CD4-positive, alpha-beta T cell (primary cell): ENCODE results near the gene DCAF15. TPM values are rescaled to one million over a fixed set of nuclear protein-coding genes. Genes with fewer than 3 reads are reported as not detected.

Source experiments
- ATAC-seq: fragments of 200-7000 bp; cut with Tn5 transposase; one replicate; pipeline ENCODE4 v1.10.0; 2022; ENCODE audit warnings: mild to moderate bottlenecking; ENCODE audit not compliant: poor library complexity
- CTCF ChIA-PET: fragments of 350-600 bp; sonication (Branson Sonifier 250); formaldehyde crosslinking; loops from one replicate; lab custom pipeline; 2021; ENCODE audit warnings: antibody characterized with exemption, inconsistent platforms; lab: Charles Lee
- POLR2A ChIA-PET: fragments of 350-600 bp; sonication (Branson Sonifier 250); formaldehyde crosslinking; loops from one replicate; lab custom pipeline; 2021; ENCODE audit warnings: antibody characterized with exemption, inconsistent platforms; lab: Charles Lee
- DNase-seq, 14 experiments: peaks; one replicate each; pipeline ENCODE4 v3.0.0-alpha.2; 2013 to 2020; ENCODE audit warnings: mixed read lengths in 2 of 14
- H3K27ac ChIP-seq, 2 donors: one replicate each; pipeline versions ENCODE4 v1.5.1 to v1.7.0; 2013; ENCODE audit warnings: low read length in 2 of 2, low read depth in 1 of 2, mild to moderate bottlenecking in 1 of 2
- H3K27me3 ChIP-seq, 2 experiments: 1 replicate in 1 of 2; 2 replicates in 1 of 2; pipeline versions ENCODE4 v1.6.1 to v1.7.0; 2013; ENCODE audit warnings: low read length in 2 of 2, control low read depth in 1 of 2, mild to moderate bottlenecking in 1 of 2, moderate library complexity in 1 of 2; ENCODE audit not compliant: insufficient read depth in 2 of 2, control insufficient read depth in 1 of 2
- H3K36me3 ChIP-seq: one replicate; pipeline ENCODE4 v1.6.1; 2013; ENCODE audit warnings: low read length, control low read depth; ENCODE audit not compliant: insufficient read depth
- H3K4me1 ChIP-seq: one replicate; pipeline ENCODE4 v1.6.1; 2013; ENCODE audit warnings: low read length, control low read depth; ENCODE audit not compliant: insufficient read depth
- H3K4me3 ChIP-seq: one replicate; pipeline ENCODE4 v1.5.1; 2013; ENCODE audit warnings: mild to moderate bottlenecking, low read length, moderate library complexity
- H3K9me3 ChIP-seq, 2 experiments: 1 replicate in 1 of 2; 2 replicates in 1 of 2; pipeline versions ENCODE4 v1.6.1 to v1.7.0; 2013; ENCODE audit warnings: low read length in 2 of 2, mild to moderate bottlenecking in 2 of 2, control low read depth in 1 of 2, moderate library complexity in 1 of 2; ENCODE audit not compliant: control insufficient read depth in 1 of 2, insufficient read depth in 1 of 2
- H3K27ac Mint-ChIP-seq: one replicate; pipeline ENCODE4 v1.8.0; 2020; ENCODE audit warnings: mixed read lengths
- H3K27me3 Mint-ChIP-seq: one replicate; pipeline ENCODE4 v1.8.0; 2021; ENCODE audit warnings: mixed read lengths
- H3K36me3 Mint-ChIP-seq: one replicate; pipeline ENCODE4 v1.8.0; 2021; ENCODE audit warnings: low read depth, mixed read lengths
- H3K4me1 Mint-ChIP-seq: one replicate; pipeline ENCODE4 v1.8.0; 2021; ENCODE audit warnings: low read depth, mixed read lengths
- H3K4me3 Mint-ChIP-seq: one replicate; pipeline ENCODE4 v1.8.0; 2020; ENCODE audit warnings: mild to moderate bottlenecking, mixed read lengths
- H3K9me3 Mint-ChIP-seq: one replicate; pipeline ENCODE4 v1.8.0; 2020; ENCODE audit warnings: mixed read lengths
- CTCF ChIP-seq: fragments of 200-600 bp; IDR thresholded peaks from one replicate; pipeline ENCODE4 v1.8.0; 2022; ENCODE audit warnings: antibody characterized with exemption, mild to moderate bottlenecking
- intact Hi-C, 2 experiments: fragments of 100-400 bp; cut with DNase I in 1 of 2; cut with micrococcal nuclease in 1 of 2; formaldehyde crosslinking; loops; one replicate each; pipeline versions ENCODE4 v1.15.1 to v1.9.0; 2023 to 2025; cut with DNase I, micrococcal nuclease
- total RNA-seq, 174 experiments: library from RNA in 2 of 174; stranded (reverse) in 2 of 174; gene quantifications; one replicate each; pipeline ENCODE4 v1.2.3 and lab custom pipeline; 2021 to 2026

DCAF15 gene
- total RNA-seq, 2 experiments from 2014 or later: 84.9 to 85.0 TPM

GRCh38 chr19:13959962-13960862 lies 7.9 kb downstream of the DCAF15 start:
- H3K4me1 Mint-ChIP-seq: peaks cover 5% of the 10 kb centered on the region
- H3K4me1 ChIP-seq: peaks cover 8% of the 10 kb centered on the region
- H3K36me3 Mint-ChIP-seq: peaks cover 60% of the 10 kb centered on the region
- H3K36me3 ChIP-seq: peaks cover 70% of the 10 kb centered on the region
- TF ChIP-seq CTCF: peak; percentile 27
- ATAC-seq (peak; percentile 60), DNase-seq (peak in 8 of 14 experiments; percentile 21 to 59 (median 41))
- H3K4me3 ChIP-seq: no peak overlapping the region
- H3K27me3 ChIP-seq: no peaks in the 10 kb centered on the region
- no peak overlapping the region for H3K27ac Mint-ChIP-seq
- no peaks in the 10 kb centered on the region for H3K9me3 ChIP-seq
- ChIA-PET CTCF (interaction anchor here (0.6 to 1.6 kb wide), 7 partner anchors 43 to 93 kb away, joined by 3 to 9 read pairs (median 3); partner anchors contain the start of genes IL27RA and RFX1), POLR2A (interaction anchor here (0.6 to 2.0 kb wide), 4 partner anchors 8 to 1686 kb away, joined by 3 to 7 read pairs (median 4); partner anchors contain the start of gene DCAF15)
- no peak overlapping the region for H3K4me3 Mint-ChIP-seq
- H3K27me3 Mint-ChIP-seq: no peaks in the 10 kb centered on the region
- H3K27ac ChIP-seq: no peak overlapping the region
- H3K9me3 Mint-ChIP-seq: no peaks in the 10 kb centered on the region
- intact Hi-C loops: no loop called here

GRCh38 chr19:13960863-13961784 lies 8.8 kb downstream of the DCAF15 start:
- no peaks in the 10 kb centered on the region for H3K27me3 Mint-ChIP-seq
- Histone ChIP-seq H3K36me3 (peaks cover 68% of the 10 kb centered on the region), H3K27ac (no peak overlapping the region), H3K9me3 (no peaks in the 10 kb centered on the region), H3K4me3 (no peak overlapping the region), H3K27me3 (no peaks in the 10 kb centered on the region), H3K4me1 (peaks cover 3% of the 10 kb centered on the region)
- ChIA-PET CTCF (interaction anchor here (1.1 to 1.6 kb wide), 3 partner anchors 24 to 70 kb away, joined by 3 to 9 read pairs (median 3); partner anchors contain the start of genes IL27RA and RFX1), POLR2A (interaction anchor here (1.0 to 2.0 kb wide), 5 partner anchors 9 to 96 kb away, joined by 3 to 7 read pairs (median 4); partner anchors contain the start of genes DCAF15 and RFX1)
- H3K4me3 Mint-ChIP-seq: no peak overlapping the region
- H3K9me3 Mint-ChIP-seq: no peaks in the 10 kb centered on the region
- H3K36me3 Mint-ChIP-seq: peaks cover 56% of the 10 kb centered on the region
- intact Hi-C loops: no loop called here
- peak overlapping the region; percentile 49 for H3K27ac Mint-ChIP-seq
- no peak for TF ChIP-seq CTCF
- H3K4me1 Mint-ChIP-seq: peaks cover 5% of the 10 kb centered on the region
- peak in 1 of 14 experiments; percentile 14 for DNase-seq
- peak; percentile 27 for ATAC-seq
